ENCODE data around the gene SLC19A1. TPM values are rescaled to one million over a fixed set of nuclear protein-coding genes. Genes with fewer than 3 reads are reported as not detected.
A peak's percentile ranks its signal among the peaks of the same experiment; 100 is the strongest.

Gene SLC19A1
- total RNA-seq, 1 experiment from 2014 or later, result 17.9 TPM

DNA sequence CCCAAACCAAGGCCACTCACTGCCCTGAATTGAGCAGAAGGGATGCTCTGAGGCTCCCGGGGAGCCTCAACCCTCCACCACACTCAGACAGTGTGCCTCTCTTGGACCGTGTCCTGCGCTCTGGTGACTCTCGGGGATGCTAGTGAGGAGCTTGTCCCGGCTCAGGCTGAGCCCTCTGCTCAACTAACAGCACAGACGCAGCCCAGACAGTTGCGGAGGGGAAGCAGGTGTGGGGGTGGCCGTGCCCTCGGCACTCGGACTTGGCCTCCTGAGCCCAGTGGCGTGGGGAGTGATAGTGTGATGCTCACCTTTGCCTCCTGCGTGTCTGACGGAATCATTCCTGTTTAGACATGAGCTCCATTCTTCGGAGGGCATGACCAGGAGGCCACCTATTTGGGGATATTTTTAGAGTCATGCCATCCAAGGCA is 15.4 kb upstream of the SLC19A1 start:
- Histone ChIP-seq H3K27me3 (ENCODE audit: control insufficient read depth, insufficient read depth, low read length) (no peaks in the 10 kb centered on the region), H3K36me3 (replicated peaks; ENCODE audit: control insufficient read depth, insufficient read depth, low read length) (no peaks in the 10 kb centered on the region), H3K4me3 (ENCODE audit: insufficient read depth, low read depth, low read length) (no peak overlapping the region)
- DNase-seq, result no peak

- peak; percentile 63 for DNase-seq
- Histone ChIP-seq H3K4me3 (ENCODE audit: insufficient read depth, low read depth, low read length) (no peak overlapping the region), H3K36me3 (replicated peaks; ENCODE audit: control insufficient read depth, insufficient read depth, low read length) (no peaks in the 10 kb centered on the region), H3K27me3 (ENCODE audit: control insufficient read depth, insufficient read depth, low read length) (no peaks in the 10 kb centered on the region)
Measured at GRCh38 chr21:45556645-45557615, 14.7 kb upstream of the SLC19A1 start.

GRCh38 chr21:45556302-45556644 is 14.0 kb upstream of the SLC19A1 start:
- no peaks in the 10 kb centered on the region for H3K27me3 ChIP-seq (ENCODE audit: control insufficient read depth, insufficient read depth, low read length)
- H3K4me3 ChIP-seq (ENCODE audit: insufficient read depth, low read depth, low read length), result no peak overlapping the region
- no peak for DNase-seq
- no peaks in the 10 kb centered on the region for H3K36me3 ChIP-seq (replicated peaks; ENCODE audit: control insufficient read depth, insufficient read depth, low read length)

GRCh38 chr21:45555557-45556301 is 13.5 kb upstream of the SLC19A1 start:
- DNase-seq, result peak; percentile 99
- H3K4me3 ChIP-seq (ENCODE audit: insufficient read depth, low read depth, low read length), result peak overlapping the region; percentile 61
- H3K27me3 ChIP-seq (ENCODE audit: control insufficient read depth, insufficient read depth, low read length), result no peaks in the 10 kb centered on the region
- H3K36me3 ChIP-seq (replicated peaks; ENCODE audit: control insufficient read depth, insufficient read depth, low read length), result no peaks in the 10 kb centered on the region

- DNase-seq, result peak; percentile 96
- Histone ChIP-seq H3K27me3 (ENCODE audit: control insufficient read depth, insufficient read depth, low read length) (no peaks in the 10 kb centered on the region), H3K36me3 (replicated peaks; ENCODE audit: control insufficient read depth, insufficient read depth, low read length) (no peaks in the 10 kb centered on the region), H3K4me3 (ENCODE audit: insufficient read depth, low read depth, low read length) (peak overlapping the region; percentile 61)
Measured at GRCh38 chr21:45555251-45555556, 13.0 kb upstream of the SLC19A1 start.

- Histone ChIP-seq H3K4me3 (ENCODE audit: insufficient read depth, low read depth, low read length) (peak overlapping the region; percentile 35), H3K27me3 (ENCODE audit: control insufficient read depth, insufficient read depth, low read length) (no peaks in the 10 kb centered on the region), H3K36me3 (replicated peaks; ENCODE audit: control insufficient read depth, insufficient read depth, low read length) (no peaks in the 10 kb centered on the region)
- peak; percentile 95 for DNase-seq
Measured at GRCh38 chr21:45554477-45555175, 12.4 kb upstream of the SLC19A1 start.

GRCh38 chr21:45552696-45553391 is 10.6 kb upstream of the SLC19A1 start:
- peak; percentile 65 for DNase-seq
- Histone ChIP-seq H3K27me3 (ENCODE audit: control insufficient read depth, insufficient read depth, low read length) (no peaks in the 10 kb centered on the region), H3K4me3 (ENCODE audit: insufficient read depth, low read depth, low read length) (no peak overlapping the region), H3K36me3 (replicated peaks; ENCODE audit: control insufficient read depth, insufficient read depth, low read length) (no peaks in the 10 kb centered on the region)

DNA sequence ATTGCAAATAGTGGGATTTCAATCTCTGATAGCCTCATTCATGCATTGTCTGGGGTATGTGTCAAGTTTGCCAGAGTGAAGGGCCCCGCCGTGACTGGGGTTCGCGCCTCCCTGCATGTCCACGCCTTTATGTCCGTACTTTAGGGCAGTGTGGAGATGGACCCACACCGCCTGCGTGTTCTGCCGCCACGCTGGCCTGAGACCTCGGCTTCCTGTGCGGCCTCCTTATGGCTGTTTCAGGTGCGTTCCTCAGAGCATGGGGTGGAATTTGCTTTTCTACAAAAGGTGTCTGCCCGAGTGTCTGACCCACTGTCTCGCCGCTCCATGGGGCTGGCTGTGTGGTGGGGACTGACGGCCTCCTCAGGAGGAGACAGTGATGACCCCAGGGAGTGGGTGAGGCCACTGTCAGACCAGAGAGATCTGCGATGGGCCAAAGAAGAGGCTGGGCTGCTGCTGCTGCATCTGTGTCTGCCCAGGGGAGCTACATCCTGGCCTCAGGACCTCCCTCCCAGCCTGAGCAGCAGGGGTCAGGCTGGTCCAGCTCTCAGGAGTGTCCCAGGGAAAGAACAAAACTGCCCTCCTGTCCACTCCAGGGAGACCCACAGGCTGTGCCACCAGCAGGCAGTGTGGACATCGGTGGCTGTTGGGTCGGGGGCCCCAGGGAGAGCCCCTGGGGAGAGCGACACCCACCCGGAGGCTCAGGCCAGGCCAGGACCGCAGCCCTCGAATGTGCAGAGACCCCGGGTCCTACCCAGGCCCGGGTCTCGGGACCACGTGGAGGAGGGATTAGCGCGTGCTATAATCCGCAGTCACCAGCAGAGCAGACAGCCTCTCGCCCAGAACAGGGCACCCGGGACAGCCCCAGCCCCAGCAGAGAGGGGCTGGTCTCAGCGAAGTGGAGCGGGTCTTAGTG is 9.8 kb upstream of the SLC19A1 start:
- Histone ChIP-seq H3K4me3 (ENCODE audit: insufficient read depth, low read depth, low read length) (no peak overlapping the region), H3K27me3 (ENCODE audit: control insufficient read depth, insufficient read depth, low read length) (no peaks in the 10 kb centered on the region), H3K36me3 (replicated peaks; ENCODE audit: control insufficient read depth, insufficient read depth, low read length) (no peaks in the 10 kb centered on the region)
- DNase-seq, result peak; percentile 45

GRCh38 chr21:45551316-45551715 is 9.1 kb upstream of the SLC19A1 start:
- peak; percentile 30 for DNase-seq
- H3K4me3 ChIP-seq (ENCODE audit: insufficient read depth, low read depth, low read length), result no peak overlapping the region
- no peaks in the 10 kb centered on the region for H3K27me3 ChIP-seq (ENCODE audit: control insufficient read depth, insufficient read depth, low read length)
- no peaks in the 10 kb centered on the region for H3K36me3 ChIP-seq (replicated peaks; ENCODE audit: control insufficient read depth, insufficient read depth, low read length)

DNA sequence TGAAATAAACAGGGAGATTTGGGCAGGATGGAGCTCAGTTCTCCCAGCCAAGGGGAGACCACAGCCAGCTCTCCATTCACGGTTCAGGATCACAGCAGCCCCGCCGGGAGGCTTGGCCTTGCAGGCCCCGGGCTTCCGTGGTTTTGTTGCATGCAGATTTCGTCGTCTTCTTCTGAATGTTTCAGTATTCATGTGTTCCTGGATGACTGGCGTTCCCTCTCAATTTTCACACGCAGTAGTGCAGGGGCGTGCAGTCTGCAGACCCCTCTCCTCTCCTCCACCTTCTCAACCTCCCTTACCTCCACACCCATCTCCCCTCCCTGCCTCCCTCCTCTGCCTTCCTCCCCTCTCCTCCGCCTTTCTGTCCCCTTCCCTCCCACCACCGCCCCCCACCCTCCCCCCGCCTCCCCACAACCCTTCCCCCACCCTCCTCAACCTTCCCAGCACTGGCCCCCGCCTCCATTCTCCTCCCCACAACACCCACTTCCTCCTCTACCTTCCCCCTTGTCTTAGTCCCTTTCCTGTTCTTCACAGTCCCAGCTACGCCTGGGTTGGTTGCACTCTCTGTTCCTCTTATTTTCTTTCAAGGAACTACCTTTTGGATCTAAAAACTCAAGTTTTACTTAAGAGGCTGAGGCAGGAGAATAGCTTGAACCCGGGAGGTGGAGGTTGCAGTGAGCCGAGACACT is 8.4 kb upstream of the SLC19A1 start:
- Histone ChIP-seq H3K36me3 (replicated peaks; ENCODE audit: control insufficient read depth, insufficient read depth, low read length) (no peaks in the 10 kb centered on the region), H3K4me3 (ENCODE audit: insufficient read depth, low read depth, low read length) (no peak overlapping the region)
- DNase-seq, result peak; percentile 70

GRCh38 chr21:45549626-45550463 is 7.6 kb upstream of the SLC19A1 start:
- Histone ChIP-seq H3K4me3 (ENCODE audit: insufficient read depth, low read depth, low read length) (no peak overlapping the region), H3K36me3 (replicated peaks; ENCODE audit: control insufficient read depth, insufficient read depth, low read length) (no peaks in the 10 kb centered on the region), H3K27me3 (ENCODE audit: control insufficient read depth, insufficient read depth, low read length) (no peaks in the 10 kb centered on the region)
- peak; percentile 61 for DNase-seq

More for the DNA sequence above, 8.4 kb upstream of the SLC19A1 start:
- H3K27me3 ChIP-seq (ENCODE audit: control insufficient read depth, insufficient read depth, low read length), result no peaks in the 10 kb centered on the region

- Histone ChIP-seq H3K36me3 (replicated peaks; ENCODE audit: control insufficient read depth, insufficient read depth, low read length) (no peaks in the 10 kb centered on the region), H3K4me3 (ENCODE audit: insufficient read depth, low read depth, low read length) (no peak overlapping the region), H3K27me3 (ENCODE audit: control insufficient read depth, insufficient read depth, low read length) (no peaks in the 10 kb centered on the region)
- DNase-seq, result peak; percentile 30
Measured at GRCh38 chr21:45548711-45549491, 6.7 kb upstream of the SLC19A1 start.

Data from H7 (cell line).